ENCODE measurements around the gene CLDN7.

CLDN7 gene

DNA sequence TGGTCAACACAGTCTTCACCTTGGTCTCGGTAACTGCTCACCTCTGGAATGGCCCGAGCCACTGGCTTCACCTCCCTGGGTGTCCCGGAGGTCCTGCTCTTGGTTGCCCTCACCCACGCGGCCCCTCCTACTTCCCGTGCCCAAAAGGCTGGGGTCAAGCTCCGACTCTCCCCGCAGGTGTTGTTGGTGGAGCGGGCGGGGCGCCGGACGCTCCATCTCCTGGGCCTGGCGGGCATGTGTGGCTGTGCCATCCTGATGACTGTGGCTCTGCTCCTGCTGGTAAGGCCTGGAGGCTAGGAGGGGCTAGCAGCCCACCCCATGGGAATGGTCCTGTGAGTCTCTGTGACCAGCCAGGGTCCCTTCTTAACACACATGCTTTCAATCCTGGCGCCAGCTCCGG lies 22.6 kb upstream of the CLDN7 start:
- no peak for DNase-seq

DNA sequence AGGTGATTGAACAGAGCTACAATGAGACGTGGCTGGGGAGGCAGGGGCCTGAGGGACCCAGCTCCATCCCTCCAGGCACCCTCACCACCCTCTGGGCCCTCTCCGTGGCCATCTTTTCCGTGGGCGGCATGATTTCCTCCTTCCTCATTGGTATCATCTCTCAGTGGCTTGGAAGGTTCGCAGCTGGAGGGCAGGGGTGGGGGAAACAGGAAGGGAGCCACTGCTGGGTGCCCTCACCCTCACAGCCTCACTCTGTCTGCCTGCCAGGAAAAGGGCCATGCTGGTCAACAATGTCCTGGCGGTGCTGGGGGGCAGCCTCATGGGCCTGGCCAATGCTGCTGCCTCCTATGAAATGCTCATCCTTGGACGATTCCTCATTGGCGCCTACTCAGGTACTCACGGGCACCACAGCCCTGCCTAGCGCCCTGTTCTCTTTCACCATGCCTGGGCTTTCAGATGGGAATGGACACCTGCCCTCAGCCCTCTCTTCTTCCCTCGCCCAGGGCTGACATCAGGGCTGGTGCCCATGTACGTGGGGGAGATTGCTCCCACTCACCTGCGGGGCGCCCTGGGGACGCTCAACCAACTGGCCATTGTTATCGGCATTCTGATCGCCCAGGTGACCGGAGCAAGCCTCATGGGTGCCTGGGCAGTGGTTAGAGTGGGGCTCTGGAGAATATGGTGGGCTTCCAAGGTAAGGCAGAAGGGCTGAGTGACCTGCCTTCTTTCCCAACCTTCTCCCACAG lies 21.4 kb upstream of the CLDN7 start:
- no peak for DNase-seq

- no peak for DNase-seq
These were observed 20.6 kb upstream of the CLDN7 start for GRCh38 chr17:7282752-7283321.

DNA sequence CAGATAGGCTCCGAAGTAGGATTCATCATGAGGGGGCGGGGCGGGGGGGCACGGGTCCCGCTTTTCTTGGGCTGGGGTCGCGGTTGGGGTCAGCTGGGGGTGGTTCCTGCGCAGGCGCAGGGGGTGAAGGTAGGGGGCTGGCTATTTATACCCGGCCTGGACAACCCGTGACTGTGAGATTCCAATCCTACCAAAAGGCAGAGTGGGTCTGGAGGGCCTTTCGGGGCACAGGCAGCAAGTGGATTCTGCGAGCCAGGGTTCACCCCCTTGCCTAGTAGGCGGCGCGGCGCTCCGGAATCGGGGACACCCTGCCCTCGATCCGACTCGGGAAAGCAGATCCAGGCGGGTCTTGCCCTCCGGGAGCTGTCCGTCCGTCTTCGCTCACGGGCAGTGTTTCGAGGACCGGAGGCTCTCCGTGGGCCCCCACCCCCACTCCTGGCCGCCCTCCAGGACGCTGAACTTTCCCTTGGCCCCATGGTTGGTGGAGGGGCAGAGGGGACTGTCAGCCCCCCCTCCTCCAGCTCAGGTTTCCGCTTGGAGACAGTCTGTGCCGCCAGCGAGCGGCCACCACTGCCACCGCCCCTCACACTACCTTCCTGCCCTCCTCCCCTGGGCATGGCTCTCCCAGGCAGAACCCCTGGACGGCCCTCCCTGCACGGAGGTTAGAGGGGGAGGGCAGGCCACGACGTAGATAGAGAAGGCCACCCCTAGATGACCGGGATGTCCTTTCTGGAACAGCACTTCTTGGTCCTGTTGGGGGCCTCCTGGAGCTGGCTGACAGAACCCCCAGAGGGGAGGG lies 19.9 kb upstream of the CLDN7 start:
- peak; percentile 30 for DNase-seq

GRCh38 chr17:7281074-7281952 lies 19.0 kb upstream of the CLDN7 start, which contains the start of gene SLC2A4:
Gene SLC2A4 (plus strand): TSS chr17:7281718. CDS start chr17:7281935, 217 bp downstream.
- DNase-seq = peak; percentile 92

- peak; percentile 78 for DNase-seq
These were observed 18.3 kb upstream of the CLDN7 start for GRCh38 chr17:7280519-7281073.

DNA sequence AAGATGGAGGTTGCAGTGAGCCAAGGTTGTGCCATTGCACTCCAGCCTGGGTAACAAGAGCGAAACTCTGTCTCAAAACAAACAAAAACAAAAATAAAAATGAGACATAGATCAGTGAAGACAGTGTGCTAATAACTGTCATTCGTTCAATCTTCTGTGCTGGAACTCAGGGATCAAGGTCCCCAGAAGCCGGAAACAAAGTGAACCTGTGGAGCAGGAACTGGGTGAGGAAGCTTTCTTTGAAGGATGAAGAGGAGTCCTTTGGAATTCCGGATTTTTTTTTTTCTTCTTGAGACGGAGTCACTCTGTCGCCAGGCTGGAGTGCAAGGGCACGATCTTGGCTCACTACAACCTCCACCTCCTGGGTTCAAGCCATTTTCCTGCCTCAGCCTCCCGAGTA lies 17.2 kb upstream of the CLDN7 start:
- no peak for DNase-seq

- no peak for DNase-seq
These were observed 4.5 kb upstream of the CLDN7 start for GRCh38 chr17:7266784-7267183.

- DNase-seq = peak; percentile 42
These were observed 1.5 kb upstream of the CLDN7 start for GRCh38 chr17:7263801-7264078.

- peak; percentile 78 for DNase-seq
These were observed 890 bp upstream of the CLDN7 start for GRCh38 chr17:7262935-7263800.

GRCh38 chr17:7261379-7262191 lies 693 bp downstream of the CLDN7 start:
- peak; percentile 33 for DNase-seq

GRCh38 chr17:7260651-7261378 lies 1.5 kb downstream of the CLDN7 start:
- DNase-seq = peak; percentile 59

DNA sequence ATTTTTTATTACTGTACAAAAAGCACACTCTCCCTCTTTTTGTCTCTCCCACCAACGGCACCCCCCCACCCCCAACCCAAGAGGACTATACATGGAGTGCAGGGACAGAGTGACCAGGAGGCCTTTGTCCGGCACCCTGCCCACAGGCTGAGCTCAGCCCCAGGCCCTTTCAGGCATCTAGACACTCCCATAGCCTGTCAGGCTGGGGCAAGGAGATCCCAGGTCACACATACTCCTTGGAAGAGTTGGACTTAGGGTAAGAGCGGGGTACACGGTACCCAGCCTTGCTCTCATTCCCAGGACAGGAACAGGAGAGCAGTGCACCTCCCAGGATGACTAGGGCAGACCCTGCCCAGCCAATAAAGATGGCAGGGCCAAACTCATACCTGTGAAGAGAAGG lies 2.1 kb downstream of the CLDN7 start:
- DNase-seq = no peak

- no peak for DNase-seq
These were observed 2.8 kb downstream of the CLDN7 start for GRCh38 chr17:7259555-7259889.

- DNase-seq = no peak
These were observed 3.3 kb downstream of the CLDN7 start for GRCh38 chr17:7258731-7259554.

GRCh38 chr17:7256766-7257456 lies 5.4 kb downstream of the CLDN7 start:
- DNase-seq = no peak

DNA sequence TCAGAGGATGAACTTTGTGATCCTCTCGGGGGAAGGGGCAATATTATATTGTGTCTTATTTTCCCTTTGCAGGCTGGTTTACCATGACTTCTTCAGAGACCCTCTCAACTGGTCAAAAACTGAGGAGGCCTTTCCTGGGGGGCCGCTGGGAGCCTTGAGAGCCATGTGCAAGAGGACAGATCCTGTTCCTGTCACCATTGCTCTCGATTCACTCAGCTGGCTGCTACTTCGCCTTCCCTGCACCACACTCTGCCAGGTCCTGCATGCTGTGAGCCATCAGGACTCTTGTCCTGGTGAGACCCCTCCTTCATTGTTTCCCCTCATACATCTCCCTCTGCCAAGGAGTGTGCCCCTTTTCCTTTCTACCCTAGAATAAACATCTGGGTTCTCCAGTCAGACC lies 7.8 kb downstream of the CLDN7 start:
- DNase-seq = no peak

DNA sequence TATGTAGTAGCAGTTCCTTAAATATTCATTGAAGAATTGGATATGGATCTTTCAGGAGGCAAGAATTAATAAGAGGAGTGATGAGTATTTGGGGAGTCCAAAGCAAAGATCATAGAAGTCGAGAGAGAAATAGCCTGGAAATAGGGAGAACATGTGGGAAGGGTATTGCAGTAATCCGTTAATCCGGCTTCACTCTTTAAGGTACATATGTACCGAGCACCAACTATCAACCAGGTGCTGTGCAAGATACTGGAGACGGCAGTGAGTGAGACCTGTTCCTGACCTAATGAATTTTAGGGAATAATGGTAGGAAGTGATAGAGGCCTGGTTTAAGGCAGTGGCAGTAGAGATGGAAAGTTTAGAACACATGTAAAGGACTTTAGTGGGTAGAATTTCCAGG lies 9.2 kb downstream of the CLDN7 start:
- no peak for DNase-seq
